Testis (tissue), 3 donors: ENCODE data around the gene FAM107A. TPM values are rescaled to one million over a fixed set of nuclear protein-coding genes. Genes with fewer than 3 reads are reported as not detected.

Experiments used
- DNase-seq: peaks from one replicate; pipeline ENCODE4 v3.0.0-alpha.2; 2019
- H3K27ac ChIP-seq, 2 donors: fragments of 200-600 bp; sonication (generic); one replicate each; pipeline ENCODE4 v1.5.1; 2019
- H3K27me3 ChIP-seq: fragments of 200-600 bp; sonication (generic); one replicate; pipeline ENCODE4 v1.5.1; 2019
- H3K36me3 ChIP-seq: fragments of 200-600 bp; sonication (generic); one replicate; pipeline ENCODE4 v1.5.1; 2017; ENCODE audit warnings: low read depth; ENCODE audit errors: missing control alignments
- H3K4me1 ChIP-seq: fragments of 200-600 bp; sonication (generic); one replicate; pipeline ENCODE4 v1.5.1; 2019
- H3K4me3 ChIP-seq, 2 donors: fragments of 200-600 bp; sonication (generic); one replicate each; pipeline ENCODE4 v1.5.1; 2017 to 2019
- H3K9me3 ChIP-seq: fragments of 200-600 bp; sonication (generic); one replicate; pipeline ENCODE4 v1.5.1; 2017
- CTCF ChIP-seq, 3 experiments: fragments of 450-650 bp in 2 of 3; fragments of 200-600 bp in 1 of 3; sonication (generic) in 1 of 3; IDR thresholded peaks; one replicate each; pipeline ENCODE4 v1.5.1; 2016 to 2019; ENCODE audit warnings: antibody characterized with exemption in 3 of 3, mild to moderate bottlenecking in 2 of 3, moderate library complexity in 1 of 3
- POLR2A ChIP-seq: fragments of 450-650 bp; IDR thresholded peaks from one replicate; pipeline ENCODE4 v1.6.1; 2017; ENCODE audit warnings: antibody characterized with exemption, mild to moderate bottlenecking, moderate library complexity
- WGBS, 2 donors: methylation state at CpG; one replicate each; pipeline ENCODE4 v1.1.5; 2018; 5-methylcytosine and 5-hydroxymethylcytosine counted together
- intact Hi-C: fragments of 100-400 bp; cut with DNase I; formaldehyde crosslinking; loops from one replicate; pipeline ENCODE4 v1.15.1; 2023; ENCODE audit warnings: low total_unique reads
- polyA plus RNA-seq: library from polyadenylated mRNA; stranded (reverse); fragments of 350-450 nt; fragmentation: Illumina TruSeq; extraction: RNeasy Lipid Tissue Mini Kit (QIAGEN cat#74804); gene quantifications from one replicate; pipeline ENCODE4 v1.2.3, GENCODE V29; 2014; ENCODE audit warnings: low read depth, low replicate concordance; ENCODE audit not compliant: insufficient read depth
- total RNA-seq, 2 donors: library from RNA; depleted of rRNA; stranded (reverse); fragments of >200 nt; gene quantifications; one replicate each; pipeline ENCODE4 v1.2.3, GENCODE V29; 2016

Gene FAM107A
- total and polyA plus RNA-seq, 3 donors from 2014 or later = 7.8 to 17.8 (median 14.8) TPM

- TF ChIP-seq POLR2A = no peak
- no peak for TF ChIP-seq CTCF (IDR thresholded peaks at IDR 0.05)
Measured at GRCh38 chr3:58535531-58536500, 41.4 kb downstream of the FAM107A start.

GRCh38 chr3:58534592-58535494, 42.3 kb downstream of the FAM107A start:
- peaks cover 17% of the 10 kb centered on the region for H3K4me1 ChIP-seq
- H3K27me3 ChIP-seq = no peaks in the 10 kb centered on the region
- no peaks in the 10 kb centered on the region for H3K36me3 ChIP-seq
- no peaks in the 10 kb centered on the region for H3K9me3 ChIP-seq
- TF ChIP-seq CTCF (IDR thresholded peaks at IDR 0.05) (no peak), POLR2A (no peak)
- WGBS, 2 donors = 95 to 96% methylated on average over 9 of the region's 9 CpGs
- no peak for DNase-seq
- no peak overlapping the region for H3K4me3 ChIP-seq
- no peak overlapping the region for H3K27ac ChIP-seq
- intact Hi-C loops = no loop called here

More at GRCh38 chr3:58535531-58536500, 41.4 kb downstream of the FAM107A start:
- H3K27me3 ChIP-seq = no peaks in the 10 kb centered on the region
- DNase-seq = peak; percentile 52
- intact Hi-C loops = no loop called here
- peak overlapping the region; percentile 55 to 77 for H3K27ac ChIP-seq
- H3K9me3 ChIP-seq = no peaks in the 10 kb centered on the region
- H3K36me3 ChIP-seq = no peaks in the 10 kb centered on the region
- H3K4me1 ChIP-seq = peaks cover 17% of the 10 kb centered on the region
- WGBS, 2 donors = 20 to 34% methylated on average over 2 of the region's 2 CpGs
- no peak overlapping the region for H3K4me3 ChIP-seq

- Histone ChIP-seq H3K36me3 (no peaks in the 10 kb centered on the region), H3K27ac (no peak overlapping the region), H3K4me3 (no peak overlapping the region), H3K27me3 (no peaks in the 10 kb centered on the region), H3K4me1 (peaks cover 15% of the 10 kb centered on the region), H3K9me3 (no peaks in the 10 kb centered on the region)
- DNase-seq = peak; percentile 80
- WGBS, 2 donors = 46 to 50% methylated on average over 9 to 11 of the region's 11 CpGs
- TF ChIP-seq CTCF (IDR thresholded peaks at IDR 0.05) = peak; percentile 84 to 90 (median 87)
- no peak for TF ChIP-seq POLR2A
- intact Hi-C loops = no loop called here
Measured at GRCh38 chr3:58532794-58533220, 44.4 kb downstream of the FAM107A start.

- Histone ChIP-seq H3K9me3 (no peaks in the 10 kb centered on the region), H3K36me3 (no peaks in the 10 kb centered on the region), H3K4me1 (peaks cover 8% of the 10 kb centered on the region), H3K27ac (no peak overlapping the region), H3K27me3 (no peaks in the 10 kb centered on the region), H3K4me3 (no peak overlapping the region)
- 88 to 100% methylated on average over 1 to 2 of the region's 2 CpGs for WGBS, 2 donors
- no peak for DNase-seq
- no peak for TF ChIP-seq CTCF (IDR thresholded peaks at IDR 0.05)
- TF ChIP-seq POLR2A = no peak
- intact Hi-C loops = no loop called here
Measured at GRCh38 chr3:58531956-58532355, 45.2 kb downstream of the FAM107A start.
